BLaER1 (cell line): ENCODE measurements around the gene KLHL35.
"Not testable (repeated sequence)": the region's sequence is repeated elsewhere in the genome, so short reads cannot be mapped to it uniquely, and the experiment has no call there.

Experiments
- H3K27ac ChIP-seq: shearing (Covaris generic); formaldehyde crosslinking; 2 replicates; pipeline ENCODE4 v1.8.1; 2022
- H3K27me3 ChIP-seq: shearing (Covaris generic); formaldehyde crosslinking; 2 replicates; pipeline ENCODE4 v1.8.1; 2022
- H3K36me3 ChIP-seq: shearing (Covaris generic); formaldehyde crosslinking; 2 replicates; pipeline ENCODE4 v1.8.1; 2022
- H3K4me1 ChIP-seq: shearing (Covaris generic); formaldehyde crosslinking; 2 replicates; pipeline ENCODE4 v1.8.1; 2022
- H3K4me2 ChIP-seq: shearing (Covaris generic); formaldehyde crosslinking; 2 replicates; pipeline ENCODE4 v1.8.1; 2022
- H3K4me3 ChIP-seq: shearing (Covaris generic); formaldehyde crosslinking; 2 replicates; pipeline ENCODE4 v1.8.1; 2022
- H3K9ac ChIP-seq: shearing (Covaris generic); formaldehyde crosslinking; 2 replicates; pipeline ENCODE4 v1.8.1; 2022
- H3K9me3 ChIP-seq: shearing (Covaris generic); formaldehyde crosslinking; 2 replicates; pipeline ENCODE4 v1.8.1; 2022
- H4K20me1 ChIP-seq: shearing (Covaris generic); formaldehyde crosslinking; 2 replicates; pipeline ENCODE4 v1.8.1; 2022
- Cebpa-rat ChIP-seq: shearing (Covaris generic); IDR thresholded peaks from 2 replicates; pipeline ENCODE4 v1.8.1; 2022

The KLHL35 gene

DNA sequence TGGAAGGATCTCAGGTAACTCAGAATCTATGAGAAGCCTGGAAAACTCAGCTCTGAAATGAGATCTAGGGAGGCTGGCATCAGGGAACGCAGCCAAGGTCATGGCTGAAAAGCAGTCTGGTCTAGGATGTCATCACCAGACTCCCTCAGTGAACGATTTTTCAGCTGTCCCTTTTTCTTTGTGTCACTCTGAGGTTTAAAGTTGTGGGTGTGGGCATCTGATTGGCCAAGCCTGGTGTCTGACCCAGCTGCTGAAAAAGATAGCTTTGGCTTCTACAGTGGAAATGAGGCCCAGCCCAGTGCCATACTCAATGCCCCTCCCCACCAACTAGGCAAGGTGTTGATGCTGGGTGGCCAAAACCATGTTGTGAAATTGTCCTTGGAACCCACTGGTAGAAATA lies 19.1 kb downstream of the KLHL35 start:
- peaks cover 79% of the 10 kb centered on the region for H4K20me1 ChIP-seq
- no peak for TF ChIP-seq Cebpa-rat

DNA sequence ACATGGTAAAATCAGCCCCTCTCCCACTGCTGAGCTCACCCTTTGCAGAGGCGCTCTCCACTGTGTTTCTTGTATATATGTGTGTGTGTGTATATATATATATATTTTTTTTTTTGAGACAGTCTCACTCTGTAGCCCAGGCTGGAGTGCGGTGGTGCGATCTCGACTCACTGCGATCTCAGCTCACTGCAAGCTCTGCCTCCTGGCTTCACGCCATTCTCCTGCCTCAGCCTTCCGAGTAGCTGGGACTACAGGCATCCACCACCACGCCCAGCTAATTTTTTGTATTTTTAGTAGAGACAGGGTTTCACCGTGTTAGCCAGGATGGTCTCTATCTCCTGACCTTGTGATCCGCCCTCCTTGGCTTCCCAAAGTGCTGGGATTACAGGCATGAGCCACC lies 19.9 kb downstream of the KLHL35 start:
- H3K9me3 ChIP-seq, H3K4me2 ChIP-seq, H3K27me3 ChIP-seq, H3K27ac ChIP-seq, H3K4me1 ChIP-seq, H3K4me3 ChIP-seq, H3K9ac ChIP-seq: not testable (repeated sequence)
- H4K20me1 ChIP-seq, result peaks cover 79% of the 10 kb centered on the region
- H3K36me3 ChIP-seq, result peaks cover 85% of the 10 kb centered on the region

More for the DNA sequence above, 19.1 kb downstream of the KLHL35 start:
- Histone ChIP-seq H3K27ac (no peak overlapping the region), H3K9me3 (no peaks in the 10 kb centered on the region), H3K4me2 (no peak overlapping the region), H3K4me1 (no peaks in the 10 kb centered on the region), H3K9ac (no peak overlapping the region), H3K27me3 (no peaks in the 10 kb centered on the region), H3K36me3 (peaks cover 82% of the 10 kb centered on the region), H3K4me3 (no peak overlapping the region)

DNA sequence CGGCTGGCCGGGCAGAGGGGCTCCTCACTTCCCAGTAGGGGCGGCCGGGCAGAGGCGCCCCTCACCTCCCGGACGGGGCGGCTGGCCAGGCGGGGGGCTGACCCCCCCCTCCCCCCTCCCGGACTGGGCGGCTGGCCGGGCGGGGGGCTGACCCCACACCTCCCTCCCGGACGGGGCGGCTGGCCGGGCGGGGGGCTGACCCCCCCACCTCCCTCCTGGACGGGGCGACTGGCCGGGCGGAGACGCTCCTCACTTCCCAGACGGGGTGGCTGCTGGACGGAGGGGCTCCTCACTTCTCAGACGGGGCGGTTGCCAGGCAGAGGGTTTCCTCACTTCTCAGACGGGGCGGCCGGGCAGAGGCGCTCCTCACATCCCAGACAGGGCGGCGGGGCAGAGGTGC lies 23.0 kb downstream of the KLHL35 start:
- Histone ChIP-seq H3K36me3 (peaks cover 85% of the 10 kb centered on the region), H4K20me1 (peaks cover 85% of the 10 kb centered on the region)
- not testable (repeated sequence) for H3K27me3 ChIP-seq

DNA sequence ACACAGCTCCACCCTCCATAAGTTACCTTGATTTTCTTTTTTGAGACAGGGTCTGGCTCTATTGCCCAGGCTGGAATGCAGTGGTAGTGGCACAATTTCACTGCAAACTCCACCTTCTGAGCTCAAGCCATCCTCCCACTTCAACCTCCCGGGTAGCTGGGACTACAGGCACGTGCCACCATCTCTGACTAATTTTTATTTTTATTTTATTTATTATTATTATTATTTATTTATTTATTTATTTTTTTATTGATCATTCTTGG lies 24.1 kb downstream of the KLHL35 start:
- no peaks in the 10 kb centered on the region for H3K9me3 ChIP-seq
- peaks cover 85% of the 10 kb centered on the region for H4K20me1 ChIP-seq
- no peak for TF ChIP-seq Cebpa-rat
- no peak overlapping the region for H3K9ac ChIP-seq
- no peak overlapping the region for H3K4me2 ChIP-seq
- H3K27me3 ChIP-seq, result no peaks in the 10 kb centered on the region
- H3K4me1 ChIP-seq, result peaks cover 10% of the 10 kb centered on the region; the same call in 1 of the 2 replicates
- H3K4me3 ChIP-seq, result no peak overlapping the region
- H3K36me3 ChIP-seq, result peaks cover 85% of the 10 kb centered on the region
- H3K27ac ChIP-seq, result no peak overlapping the region

More for the DNA sequence above, 23.0 kb downstream of the KLHL35 start:
- not testable (repeated sequence) for H3K4me3 ChIP-seq, H3K9ac ChIP-seq, H3K27ac ChIP-seq, H3K9me3 ChIP-seq, H3K4me1 ChIP-seq, H3K4me2 ChIP-seq

DNA sequence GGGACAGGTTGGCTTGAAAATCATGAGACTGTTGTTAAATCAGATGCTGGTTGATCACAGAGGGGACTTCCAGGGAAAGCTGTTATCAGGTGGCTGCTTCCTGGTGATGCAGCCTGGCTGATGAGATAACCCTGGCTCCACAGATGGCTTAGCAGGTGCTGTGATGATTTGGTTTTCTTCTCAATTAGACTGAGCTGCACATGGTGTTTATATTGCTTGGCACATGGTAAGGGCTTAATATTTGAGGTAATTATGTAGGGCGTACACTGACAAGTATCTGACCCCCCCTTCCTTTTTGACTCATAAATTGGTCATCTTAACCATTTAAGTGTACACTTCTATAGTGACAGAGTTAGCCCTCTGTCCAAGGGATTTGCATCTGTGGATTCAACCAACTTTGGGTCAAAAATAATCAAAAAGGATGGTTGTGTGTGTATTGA lies 26.6 kb downstream of the KLHL35 start:
- no peak overlapping the region for H3K9ac ChIP-seq
- no peak overlapping the region for H3K4me2 ChIP-seq
- H3K4me3 ChIP-seq, result no peak overlapping the region
- H3K36me3 ChIP-seq, result peaks cover 85% of the 10 kb centered on the region
- no peaks in the 10 kb centered on the region for H3K9me3 ChIP-seq
- TF ChIP-seq Cebpa-rat, result no peak
- no peak overlapping the region; the same call in 1 of the 2 replicates for H3K27ac ChIP-seq
- H3K4me1 ChIP-seq, result peaks cover 35% of the 10 kb centered on the region
- H4K20me1 ChIP-seq, result peaks cover 85% of the 10 kb centered on the region
- no peaks in the 10 kb centered on the region for H3K27me3 ChIP-seq

DNA sequence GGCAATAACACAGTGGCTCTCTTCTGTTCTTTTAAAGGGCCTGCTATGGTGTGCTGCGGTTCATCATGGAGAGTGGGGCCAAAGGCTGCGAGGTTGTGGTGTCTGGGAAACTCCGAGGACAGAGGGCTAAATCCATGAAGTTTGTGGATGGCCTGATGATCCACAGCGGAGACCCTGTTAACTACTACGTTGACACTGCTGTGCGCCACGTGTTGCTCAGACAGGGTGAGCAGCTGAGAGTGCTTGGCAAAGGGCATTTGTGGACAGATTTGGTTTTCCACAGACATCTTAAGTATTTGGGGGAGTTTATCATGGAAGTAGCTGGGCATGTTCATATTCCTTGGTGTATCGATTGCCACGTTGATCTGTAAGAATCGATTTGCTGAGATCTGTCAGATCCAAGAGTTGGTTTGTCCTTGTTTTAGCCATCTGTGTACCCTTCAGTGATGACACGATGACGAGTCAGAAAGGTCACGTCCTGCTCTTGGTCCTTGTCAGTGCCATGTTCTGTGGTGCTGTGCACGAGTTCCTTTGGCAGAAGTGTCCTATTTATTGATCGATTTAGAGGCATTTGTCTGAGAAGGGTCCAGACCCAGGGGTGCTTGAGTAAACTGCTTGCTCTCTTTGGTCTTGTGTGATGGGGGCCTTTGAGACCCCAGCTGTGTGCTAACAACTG lies 28.9 kb downstream of the KLHL35 start:
- Histone ChIP-seq H3K4me1 (peaks cover 45% of the 10 kb centered on the region), H3K4me3 (no peak overlapping the region), H3K9me3 (no peaks in the 10 kb centered on the region), H3K27ac (no peak overlapping the region), H4K20me1 (peaks cover 96% of the 10 kb centered on the region), H3K27me3 (no peaks in the 10 kb centered on the region), H3K4me2 (no peak overlapping the region), H3K36me3 (peaks cover 88% of the 10 kb centered on the region), H3K9ac (no peak overlapping the region; the same call in 1 of the 2 replicates)
- TF ChIP-seq Cebpa-rat, result no peak

DNA sequence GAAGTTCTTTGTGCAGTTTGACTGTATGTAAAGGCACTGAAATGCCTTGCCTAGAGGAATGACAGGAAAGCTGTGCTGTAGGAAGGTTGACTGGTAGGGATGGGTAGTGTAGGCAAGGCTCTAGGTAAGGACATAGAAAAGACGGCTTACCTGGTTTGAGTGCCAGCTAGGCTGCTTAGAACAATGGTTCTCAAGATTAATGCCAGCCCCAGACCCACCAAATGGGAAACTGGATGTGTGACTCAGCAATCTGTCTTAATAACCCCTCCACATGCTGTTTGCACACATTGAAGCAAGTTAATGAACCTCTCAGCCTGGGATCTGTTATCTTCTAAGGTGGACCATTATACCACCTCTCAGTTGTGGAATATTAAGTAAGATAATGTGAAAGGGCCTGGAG lies 30.0 kb downstream of the KLHL35 start:
- peaks cover 78% of the 10 kb centered on the region for H3K36me3 ChIP-seq
- H4K20me1 ChIP-seq, result peaks cover 86% of the 10 kb centered on the region
- no peaks in the 10 kb centered on the region for H3K27me3 ChIP-seq
- H3K4me1 ChIP-seq, result peaks cover 56% of the 10 kb centered on the region
- no peaks in the 10 kb centered on the region for H3K9me3 ChIP-seq
- TF ChIP-seq Cebpa-rat, result no peak
- peak overlapping the region; percentile 11; the same call in 1 of the 2 replicates for H3K27ac ChIP-seq
- H3K9ac ChIP-seq, result peak overlapping the region; percentile 98; the same call in 1 of the 2 replicates
- peak overlapping the region; percentile 86 for H3K4me2 ChIP-seq
- peak overlapping the region; percentile 84; the same call in 1 of the 2 replicates for H3K4me3 ChIP-seq

DNA sequence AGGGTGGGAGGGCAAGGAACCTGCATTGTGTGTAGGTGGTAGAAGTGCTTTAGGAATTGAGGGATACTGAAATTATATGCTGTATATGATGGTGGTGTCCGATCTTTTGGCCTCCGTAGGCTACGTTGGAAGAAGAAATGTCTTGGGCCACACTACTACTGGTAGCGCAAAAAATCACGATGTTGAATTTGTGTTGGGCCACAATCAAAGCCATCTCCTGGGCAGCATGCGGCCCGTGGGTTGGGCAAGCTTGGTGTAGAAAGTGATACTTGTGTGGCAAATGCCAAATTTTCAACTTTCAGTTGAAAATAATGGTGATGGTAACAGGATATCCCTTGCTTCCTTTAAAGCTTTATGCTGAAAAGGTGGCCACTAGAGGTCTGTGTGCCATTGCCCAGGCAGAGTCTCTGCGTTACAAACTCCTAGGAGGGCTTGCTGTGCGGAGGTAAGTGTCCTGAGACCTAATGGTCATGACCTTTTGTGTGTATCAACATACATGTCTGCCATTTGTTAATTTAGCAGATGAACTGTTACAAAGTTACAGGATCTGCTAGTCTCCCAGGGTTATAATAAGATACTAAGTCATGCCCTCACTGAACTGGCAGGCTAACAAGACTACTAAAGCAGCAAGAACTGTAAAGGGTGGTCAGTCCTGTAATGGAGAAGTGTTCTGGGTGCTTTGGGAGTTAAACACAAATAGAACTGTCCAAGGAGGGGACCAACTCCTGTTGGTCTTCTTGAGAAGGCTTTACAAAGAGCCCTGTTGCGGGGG lies 30.8 kb downstream of the KLHL35 start:
- H3K27ac ChIP-seq, result peak overlapping the region; percentile 11; the same call in 1 of the 2 replicates
- peaks cover 59% of the 10 kb centered on the region for H3K4me1 ChIP-seq
- H3K4me3 ChIP-seq, result peak overlapping the region; percentile 84
- H3K27me3 ChIP-seq, result no peaks in the 10 kb centered on the region
- TF ChIP-seq Cebpa-rat, result no peak
- H3K9ac ChIP-seq, result peak overlapping the region; percentile 98; the same call in 1 of the 2 replicates
- no peaks in the 10 kb centered on the region for H3K9me3 ChIP-seq
- peaks cover 69% of the 10 kb centered on the region for H3K36me3 ChIP-seq
- peak overlapping the region; percentile 86 for H3K4me2 ChIP-seq
- H4K20me1 ChIP-seq, result peaks cover 77% of the 10 kb centered on the region

DNA sequence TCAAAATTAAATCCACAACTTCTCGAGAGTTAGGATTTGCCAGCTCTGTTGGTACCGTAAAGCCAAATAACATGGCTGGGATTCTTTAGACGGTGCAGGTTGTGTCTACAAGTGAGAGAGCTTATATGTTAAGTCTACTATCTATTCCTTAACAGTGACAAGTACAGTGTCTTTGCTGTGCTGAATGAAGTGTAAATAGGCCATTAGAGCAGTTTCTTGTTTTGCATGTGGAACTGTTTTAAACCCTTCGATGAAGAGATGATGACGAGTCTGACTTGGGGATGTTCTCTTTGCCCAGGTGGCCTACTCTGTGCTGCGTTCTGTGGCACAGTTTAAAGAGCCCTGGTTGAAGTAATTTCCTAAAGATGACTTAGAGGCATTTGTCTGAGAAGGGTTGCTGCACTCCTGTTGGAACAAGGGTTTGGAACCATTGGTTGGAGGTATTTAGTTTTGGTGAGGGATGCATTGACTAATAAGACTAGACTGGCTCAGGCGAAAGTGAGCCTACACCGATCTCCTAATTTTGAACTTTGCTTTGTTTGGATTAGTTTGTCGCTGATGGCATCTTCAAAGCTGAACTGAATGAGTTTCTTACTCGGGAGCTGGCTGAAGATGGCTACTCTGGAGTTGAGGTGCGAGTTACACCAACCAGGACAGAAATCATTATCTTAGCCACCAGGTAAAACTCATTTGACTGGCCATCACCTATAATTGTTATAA lies 32.7 kb downstream of the KLHL35 start:
- Histone ChIP-seq H3K36me3 (peaks cover 50% of the 10 kb centered on the region), H3K4me2 (peak overlapping the region; percentile 86), H4K20me1 (peaks cover 58% of the 10 kb centered on the region), H3K9me3 (no peaks in the 10 kb centered on the region), H3K4me1 (peaks cover 67% of the 10 kb centered on the region), H3K9ac (peak overlapping the region; percentile 98), H3K27ac (peak overlapping the region; percentile 97), H3K27me3 (no peaks in the 10 kb centered on the region), H3K4me3 (peak overlapping the region; percentile 84)
- no peak for TF ChIP-seq Cebpa-rat
